CD4-positive, alpha-beta T cell treated with Interleukin-2 at 100 ng/mL for 4 hours (primary cell): Measurements from ENCODE around the gene C19orf81.
A peak's percentile ranks its signal among the peaks of the same experiment; 100 is the strongest.
"Not testable (repeated sequence)": the region's sequence is repeated elsewhere in the genome, so short reads cannot be mapped to it uniquely, and the experiment has no call there.

Experiments used
- DNase-seq: peaks from one replicate; pipeline ENCODE4 v3.0.0-alpha.2; 2020; ENCODE audit warnings: low spot score

Gene C19orf81

GRCh38 chr19:50649433-50650391 is at the start of gene C19orf81:
Gene C19orf81 (plus strand): TSS chr19:50649445. CDS start chr19:50649445, 0 bp downstream.
- DNase-seq: no peak

DNA sequence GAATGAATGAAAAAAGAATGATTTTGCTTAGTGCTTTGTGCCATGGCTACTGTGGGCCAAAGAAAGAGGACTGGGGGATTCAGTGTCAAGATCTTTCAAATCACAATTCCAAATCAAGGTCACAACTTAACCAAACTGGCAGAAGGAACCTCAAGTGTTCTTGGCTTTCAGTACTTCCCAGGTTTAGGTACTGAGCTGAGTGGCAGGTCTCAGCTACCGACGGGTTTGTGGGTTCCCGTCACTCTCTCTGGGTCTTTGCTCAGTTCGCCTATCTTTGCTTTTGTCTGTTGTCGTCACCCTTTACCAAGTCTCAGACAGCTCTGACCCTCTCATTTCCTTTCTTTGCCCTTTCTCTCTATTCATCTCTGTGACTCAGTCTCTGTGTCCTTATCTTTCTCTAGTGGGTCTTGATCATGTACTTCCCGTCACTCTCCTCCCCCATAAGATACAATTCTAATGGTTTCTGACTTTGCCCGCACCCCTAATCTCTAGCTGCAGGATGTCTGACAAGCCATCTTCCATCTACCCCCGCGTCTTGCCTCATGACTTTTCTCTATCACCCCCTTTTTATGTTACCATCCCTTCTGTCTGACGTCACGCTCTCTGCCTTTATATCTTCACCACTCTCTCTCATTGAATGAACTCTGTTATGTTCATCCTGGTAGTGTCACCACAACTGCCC is 47.7 kb upstream of the C19orf81 start:
- no peak for DNase-seq

DNA sequence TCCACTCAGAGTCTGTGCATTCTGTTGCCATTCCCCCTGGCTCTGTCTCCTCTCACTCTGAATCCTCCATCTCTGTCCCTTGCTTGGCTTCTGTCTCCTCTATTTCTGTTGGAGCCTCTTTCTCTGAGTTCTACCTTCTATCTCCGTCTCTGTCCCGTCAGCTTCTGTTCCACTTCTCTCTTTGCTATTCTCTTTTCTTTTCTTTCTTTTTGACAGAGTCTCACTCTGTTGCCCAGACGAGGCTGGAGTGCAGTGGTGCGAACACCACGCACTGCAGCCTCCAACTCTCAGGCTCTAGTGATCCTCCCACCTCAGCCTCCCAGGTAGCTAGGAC is 47.2 kb upstream of the C19orf81 start:
- DNase-seq: no peak

DNA sequence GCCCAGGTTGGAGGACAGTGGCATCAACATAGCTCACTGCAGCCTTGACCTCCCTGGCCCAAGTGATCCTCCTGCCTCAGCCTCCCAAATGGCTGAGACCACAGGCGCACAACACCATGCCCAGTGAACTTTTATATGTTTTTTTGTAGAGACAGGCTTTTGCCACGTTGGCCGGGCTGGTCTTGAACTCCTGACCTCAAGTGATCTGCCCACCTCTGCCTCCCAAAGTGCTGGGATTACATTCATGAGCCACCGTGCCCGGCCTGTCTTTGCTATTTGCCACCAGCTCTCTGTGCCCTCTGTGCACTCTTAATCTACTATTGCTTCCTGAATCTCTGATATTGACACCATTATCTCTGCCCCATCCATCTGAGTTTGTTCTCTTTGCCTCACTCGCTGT is 46.7 kb upstream of the C19orf81 start:
- DNase-seq: no peak

DNA sequence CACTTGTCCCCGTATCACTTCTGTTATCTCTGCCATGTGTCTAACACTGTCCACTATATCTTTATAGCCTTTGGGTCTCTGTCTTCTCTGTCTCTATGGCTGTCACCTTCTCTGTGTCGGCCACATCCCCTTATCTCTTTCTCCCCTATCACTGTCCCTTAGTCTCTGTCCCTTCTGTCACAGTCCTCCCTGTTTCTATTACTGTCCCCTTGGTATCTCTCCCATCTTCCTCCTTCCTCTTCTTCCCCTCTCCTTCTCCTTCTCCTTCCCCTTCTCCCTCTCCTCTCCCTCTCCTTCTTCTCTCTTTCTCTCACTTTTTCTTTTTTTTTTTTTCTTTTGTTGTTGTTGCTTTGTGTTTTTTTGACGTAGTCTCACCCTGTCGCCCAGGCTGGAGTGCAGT is 46.3 kb upstream of the C19orf81 start:
- no peak for DNase-seq

GRCh38 chr19:50604264-50605073 is 44.8 kb upstream of the C19orf81 start:
- not testable (repeated sequence) for DNase-seq

GRCh38 chr19:50606059-50606836 is 43.0 kb upstream of the C19orf81 start:
- not testable (repeated sequence) for DNase-seq

- DNase-seq: no peak
Measured at GRCh38 chr19:50607388-50607787, 41.9 kb upstream of the C19orf81 start.

DNA sequence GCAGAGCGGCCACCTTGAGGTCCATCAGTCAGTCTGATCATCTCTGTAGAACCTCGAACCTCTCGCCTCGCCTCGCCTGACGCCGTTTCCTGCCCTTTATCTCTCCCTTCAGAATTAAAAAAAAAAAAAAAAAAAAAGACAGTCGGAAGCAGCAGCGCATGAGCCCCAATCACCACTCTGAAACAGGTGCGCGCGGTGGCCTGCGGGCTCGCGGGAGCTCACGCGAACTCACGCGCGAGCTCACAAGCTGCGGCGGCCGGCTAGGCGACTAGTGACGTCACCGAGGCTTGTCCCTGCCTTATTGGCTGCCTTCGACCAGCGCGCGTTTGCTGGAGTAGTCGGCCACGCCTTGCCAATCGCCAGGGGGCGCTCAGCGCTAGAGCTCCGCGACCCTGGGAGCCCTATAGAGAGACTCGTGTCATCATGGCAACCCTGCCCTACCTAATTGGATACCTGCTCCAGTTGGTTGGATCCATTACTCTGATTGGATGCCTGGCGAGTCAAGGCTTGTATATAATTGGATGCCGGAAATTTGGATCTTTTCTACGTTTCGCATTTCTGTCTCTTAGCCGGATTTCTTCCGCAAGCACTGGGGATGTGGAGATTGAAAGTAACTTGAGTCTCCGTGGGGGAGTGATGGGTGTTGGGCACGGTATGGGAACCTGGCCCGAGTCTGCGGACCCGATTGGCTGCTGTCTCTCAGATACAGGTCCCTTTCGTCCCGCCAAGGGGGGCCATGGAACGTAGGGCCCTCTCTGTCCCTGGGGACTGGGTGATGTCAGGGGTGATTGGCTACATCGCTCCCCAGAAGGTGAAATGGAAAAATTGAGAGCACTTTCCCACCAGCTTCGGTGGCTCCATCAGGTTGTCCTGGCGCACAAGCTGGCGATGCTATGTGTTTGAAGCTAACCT is 41.1 kb upstream of the C19orf81 start:
- DNase-seq: peak; percentile 55

DNA sequence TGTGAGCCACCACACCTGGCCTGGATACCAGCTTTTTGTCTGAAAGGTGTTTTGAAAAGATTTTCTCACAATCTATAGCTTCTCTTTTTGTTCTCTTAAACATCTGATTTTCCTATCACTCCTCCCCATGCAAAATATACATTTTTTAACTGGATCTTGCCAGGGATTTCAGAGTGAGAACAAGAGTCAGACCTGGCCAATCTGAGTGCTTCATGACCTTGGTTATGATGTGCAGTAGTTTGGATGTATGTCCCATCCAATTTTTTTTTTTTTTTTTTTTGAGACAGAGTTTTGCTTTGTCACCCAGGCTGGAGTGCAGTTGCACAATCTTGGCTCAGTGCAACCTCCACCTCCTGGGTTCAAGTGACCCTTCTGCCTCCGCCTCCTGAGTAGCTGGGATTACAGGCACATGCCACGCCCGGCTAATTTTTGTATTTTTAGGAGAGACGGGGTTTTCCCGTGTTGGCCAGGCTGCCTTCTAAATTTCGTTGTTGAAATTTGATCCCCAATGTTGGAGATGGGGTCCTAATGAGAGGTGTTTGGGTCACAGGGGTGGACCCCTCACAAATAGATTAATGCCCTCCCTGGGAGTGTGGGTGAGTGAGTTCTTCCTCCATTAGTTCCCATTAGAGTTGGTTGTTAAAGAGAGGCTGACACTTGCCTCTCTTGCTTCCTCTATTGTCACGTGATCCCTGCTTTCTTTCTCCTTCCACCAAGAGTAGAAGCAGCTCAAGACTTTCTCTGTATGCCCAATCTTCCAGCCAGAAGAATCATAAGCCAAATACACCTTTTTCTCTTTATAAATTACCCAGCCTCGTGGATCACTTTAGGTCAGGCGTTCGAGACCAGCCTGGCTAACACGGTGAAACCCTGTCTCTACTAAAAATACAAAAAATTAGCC is 36.5 kb upstream of the C19orf81 start:
- DNase-seq: not testable (repeated sequence)

GRCh38 chr19:50618379-50618778 is 30.9 kb upstream of the C19orf81 start:
- not testable (repeated sequence) for DNase-seq

GRCh38 chr19:50619184-50619583 is 30.1 kb upstream of the C19orf81 start:
- not testable (repeated sequence) for DNase-seq

- not testable (repeated sequence) for DNase-seq
Measured at GRCh38 chr19:50620394-50620906, 28.8 kb upstream of the C19orf81 start.

GRCh38 chr19:50624949-50625600 is 24.2 kb upstream of the C19orf81 start:
- no peak for DNase-seq

GRCh38 chr19:50626011-50626410 is 23.2 kb upstream of the C19orf81 start:
- no peak for DNase-seq

GRCh38 chr19:50626795-50627194 is 22.4 kb upstream of the C19orf81 start:
- DNase-seq: no peak

DNA sequence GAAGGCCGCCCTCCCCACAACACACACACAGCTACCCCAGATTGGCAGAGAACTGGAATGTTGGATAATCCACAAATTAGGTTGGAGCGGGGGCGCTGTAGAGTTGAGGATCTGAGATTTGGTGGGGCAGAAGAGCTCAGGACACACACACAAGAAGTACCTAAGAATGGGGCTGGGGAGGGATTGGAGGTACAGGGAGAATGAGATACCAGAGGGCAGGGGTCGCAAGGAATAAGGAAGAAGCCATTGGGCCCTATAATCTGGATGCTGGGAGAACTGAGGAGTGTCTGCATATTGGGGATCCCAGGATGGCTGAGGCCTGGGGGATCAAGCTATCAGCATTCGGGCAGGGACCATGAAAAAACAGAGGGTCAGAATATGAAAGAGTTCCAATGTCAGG is 21.1 kb upstream of the C19orf81 start:
- no peak for DNase-seq

- DNase-seq: no peak
Measured at GRCh38 chr19:50628551-50628950, 20.7 kb upstream of the C19orf81 start.

DNA sequence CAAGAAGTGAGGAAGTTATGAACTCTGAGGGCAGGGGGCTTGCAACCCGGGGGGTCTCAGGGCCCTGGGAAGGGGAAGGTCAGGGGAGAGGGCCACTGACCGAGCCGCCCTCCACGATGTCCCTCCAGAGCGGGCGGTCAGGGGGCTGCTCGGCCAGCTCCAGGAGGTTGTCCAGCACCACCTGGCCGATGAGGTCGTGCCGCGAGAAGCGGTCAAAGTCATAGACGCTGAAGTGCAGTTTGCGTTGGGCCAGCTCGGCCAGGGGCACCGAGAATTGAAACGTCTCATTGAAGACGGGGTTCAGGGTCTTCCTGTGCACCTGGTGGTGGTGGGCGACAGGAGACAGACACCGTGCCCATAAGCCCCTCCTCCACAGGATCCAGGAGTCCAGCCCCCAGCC is 20.1 kb upstream of the C19orf81 start:
- DNase-seq: no peak
